Dendritic cell treated with granulocyte-macrophage colony-stimulating factor and Interleukin-4, amounts not matched to agents 40 ng/mL and 50 ng/mL, for 4 days (primary cell): ENCODE data around the gene DNAJC21.
"Not testable (repeated sequence)": the region's sequence is repeated elsewhere in the genome, so short reads cannot be mapped to it uniquely, and the experiment has no call there.

Experiments used
- H3K27ac Mint-ChIP-seq: one replicate; pipeline ENCODE4 v1.8.0; 2022; ENCODE audit warnings: mild to moderate bottlenecking, mixed read lengths
- H3K27me3 Mint-ChIP-seq: one replicate; pipeline ENCODE4 v1.8.0; 2022; ENCODE audit warnings: mild to moderate bottlenecking, mixed read lengths
- H3K36me3 Mint-ChIP-seq: one replicate; pipeline ENCODE4 v1.8.0; 2022; ENCODE audit warnings: low read depth, mixed read lengths
- H3K4me1 Mint-ChIP-seq: one replicate; pipeline ENCODE4 v1.8.0; 2022; ENCODE audit warnings: low read depth, mixed read lengths
- H3K4me3 Mint-ChIP-seq: one replicate; pipeline ENCODE4 v1.8.0; 2022; ENCODE audit warnings: mild to moderate bottlenecking, moderate library complexity, mixed read lengths
- H3K9me3 Mint-ChIP-seq: one replicate; pipeline ENCODE4 v1.8.0; 2022; ENCODE audit warnings: mixed read lengths
- intact Hi-C: fragments of 100-400 bp; cut with micrococcal nuclease; formaldehyde crosslinking; loops from one replicate; pipeline ENCODE4 v1.15.0; 2022

Gene DNAJC21

DNA sequence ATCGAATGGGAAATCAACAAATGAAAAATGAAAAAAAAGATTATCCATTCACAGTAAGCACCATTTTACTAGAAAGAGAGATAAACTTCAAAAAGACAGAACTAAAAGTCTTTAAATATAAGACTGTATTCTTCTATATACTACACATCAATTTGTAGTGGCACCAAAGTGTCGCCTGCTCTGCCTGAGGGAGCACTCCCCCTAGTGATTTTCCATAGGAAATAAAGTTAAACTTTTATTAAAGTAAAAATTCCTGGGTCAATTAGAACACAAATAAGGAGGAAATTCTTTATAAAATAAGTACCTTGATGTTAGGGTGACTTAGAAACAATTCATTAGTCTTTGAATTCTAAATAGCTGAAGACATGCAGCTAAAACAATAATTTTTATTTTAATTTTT lies 23.8 kb upstream of the DNAJC21 start:
- Mint-ChIP-seq H3K27me3 (no peaks in the 10 kb centered on the region), H3K36me3 (peaks cover 44% of the 10 kb centered on the region), H3K27ac (no peak overlapping the region), H3K9me3 (no peaks in the 10 kb centered on the region), H3K4me1 (no peaks in the 10 kb centered on the region), H3K4me3 (no peak overlapping the region)
- intact Hi-C loops: no loop called here

DNA sequence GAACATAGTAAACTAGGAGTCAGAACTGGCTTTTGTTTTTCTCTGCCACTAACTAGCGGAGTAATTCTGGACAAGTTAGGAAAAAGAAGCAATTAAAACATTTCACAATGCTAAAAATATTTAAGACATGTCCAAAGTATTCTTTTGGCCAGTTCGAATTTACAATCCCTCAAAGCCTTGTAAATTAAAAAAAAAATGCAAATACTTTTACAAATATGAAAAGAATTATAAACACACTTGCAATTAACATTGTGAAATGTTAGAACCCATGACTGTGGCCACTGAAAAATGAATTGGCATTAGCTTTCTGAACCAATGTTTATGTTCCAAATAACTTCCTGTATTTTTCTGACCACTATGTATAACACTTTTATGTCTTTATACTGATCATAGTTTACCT lies 16.3 kb upstream of the DNAJC21 start:
- intact Hi-C loops: no loop called here
- Mint-ChIP-seq H3K27ac (no peak overlapping the region), H3K36me3 (peaks cover 47% of the 10 kb centered on the region), H3K9me3 (no peaks in the 10 kb centered on the region), H3K27me3 (no peaks in the 10 kb centered on the region), H3K4me1 (peaks cover 28% of the 10 kb centered on the region), H3K4me3 (no peak overlapping the region)

DNA sequence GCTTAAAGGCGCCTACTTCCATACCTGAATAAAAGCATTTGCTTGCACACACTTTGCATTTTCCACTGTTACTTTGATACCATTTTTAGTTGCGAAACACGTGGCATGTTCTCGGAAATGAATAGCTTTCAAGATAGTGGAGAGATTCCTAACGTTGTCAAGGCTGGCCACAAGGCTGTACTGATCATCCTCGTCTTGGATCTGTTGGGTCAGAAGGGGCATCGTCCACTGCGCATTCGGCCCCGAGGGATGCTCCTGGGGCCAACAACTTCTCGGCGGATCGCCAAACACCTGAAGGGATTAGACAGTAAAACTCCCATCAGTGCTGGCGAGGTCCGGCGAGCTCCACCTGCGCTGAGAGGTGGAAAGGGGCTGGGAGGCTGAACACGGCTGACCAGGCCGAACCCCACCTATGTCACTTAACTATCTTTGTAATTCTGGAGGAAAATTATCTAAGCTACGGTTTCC lies 14.7 kb upstream of the DNAJC21 start:
- Mint-ChIP-seq H3K36me3 (peaks cover 40% of the 10 kb centered on the region), H3K27ac (no peak overlapping the region), H3K4me1 (peaks cover 28% of the 10 kb centered on the region), H3K4me3 (no peak overlapping the region), H3K9me3 (no peaks in the 10 kb centered on the region), H3K27me3 (no peaks in the 10 kb centered on the region)
- intact Hi-C loops: loop anchor here (1.0 kb wide), 1 partner anchor 15 kb away; the partner anchor contains the start of gene DNAJC21

DNA sequence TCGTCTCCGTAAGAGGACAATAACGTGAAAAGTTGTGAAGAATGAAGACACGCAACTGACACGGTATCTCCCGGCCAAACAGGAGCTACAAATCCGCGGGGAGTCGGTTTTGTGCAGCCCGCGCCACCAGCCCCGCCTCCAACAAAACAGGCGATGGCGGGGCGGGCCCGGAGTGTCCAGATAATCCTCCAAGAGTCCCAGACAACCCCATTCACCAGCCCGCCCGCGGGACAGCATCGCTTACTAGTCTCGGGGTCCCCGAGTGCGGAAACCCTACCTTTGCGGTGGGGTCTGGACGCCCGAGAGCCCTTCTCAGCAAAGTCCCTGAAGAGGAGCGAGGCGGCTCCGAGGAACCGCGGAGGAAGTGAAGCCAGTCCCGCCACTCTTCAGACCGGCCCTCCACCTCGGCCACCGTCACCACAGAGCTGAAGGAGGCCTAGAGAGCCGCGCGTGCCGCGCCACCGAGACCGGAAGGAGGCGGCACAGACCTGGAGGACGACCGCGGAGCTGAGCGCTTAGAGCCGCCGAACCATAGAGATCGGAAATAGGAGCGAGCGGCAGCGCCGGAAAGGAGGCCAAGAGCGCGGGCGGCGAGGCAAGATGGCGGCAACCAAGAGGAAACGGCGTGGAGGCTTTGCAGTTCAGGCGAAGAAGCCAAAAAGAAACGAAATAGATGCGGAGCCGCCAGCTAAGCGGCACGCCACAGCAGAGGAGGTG lies 14.1 kb upstream of the DNAJC21 start, which contains the start of the genes BRIX1 and RAD1:
Gene BRIX1, plus strand, starts transcription at position 573 of the 717 bp plus-strand sequence. Its CDS starts 28 bp downstream, at position 601.
Gene RAD1, minus strand, starts transcription at position 366 of the 717 bp plus-strand sequence. CDS start 612 bp downstream, outside the sequence.
- Mint-ChIP-seq H3K4me3 (no peak within 1 kb of the TSS), H3K4me1 (peaks cover 28% of the 10 kb centered on the region), H3K27me3 (no peaks in the 10 kb centered on the region), H3K9me3 (no peaks in the 10 kb centered on the region), H3K36me3 (peaks cover 36% of the 10 kb centered on the region), H3K27ac (no peak within 1 kb of the TSS)
- intact Hi-C loops: loop anchor here (1.0 kb wide), 1 partner anchor 14 kb away; the partner anchor contains the start of gene DNAJC21

DNA sequence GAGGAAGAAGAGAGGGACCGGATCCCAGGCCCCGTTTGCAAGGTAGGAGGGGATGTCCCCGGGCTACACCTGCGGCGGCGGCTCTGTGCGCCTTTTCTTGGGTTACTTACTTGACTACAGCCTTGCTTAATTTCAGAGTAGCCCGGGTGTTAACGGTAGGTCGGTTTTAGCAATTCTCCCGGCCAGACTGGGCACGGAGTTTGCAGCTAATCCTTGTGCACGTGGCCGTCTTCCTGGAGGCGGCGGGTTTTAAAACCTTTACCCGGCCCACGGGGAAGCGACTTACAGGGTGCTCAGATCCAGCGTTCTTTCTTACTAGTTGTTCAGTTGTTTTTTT lies 13.5 kb upstream of the DNAJC21 start:
- Mint-ChIP-seq H3K36me3 (peaks cover 36% of the 10 kb centered on the region), H3K9me3 (no peaks in the 10 kb centered on the region), H3K4me1 (peaks cover 28% of the 10 kb centered on the region), H3K4me3 (no peak overlapping the region), H3K27me3 (no peaks in the 10 kb centered on the region), H3K27ac (no peak overlapping the region)
- intact Hi-C loops: loop anchor here (1.0 kb wide), 1 partner anchor 13 kb away; the partner anchor contains the start of gene DNAJC21

DNA sequence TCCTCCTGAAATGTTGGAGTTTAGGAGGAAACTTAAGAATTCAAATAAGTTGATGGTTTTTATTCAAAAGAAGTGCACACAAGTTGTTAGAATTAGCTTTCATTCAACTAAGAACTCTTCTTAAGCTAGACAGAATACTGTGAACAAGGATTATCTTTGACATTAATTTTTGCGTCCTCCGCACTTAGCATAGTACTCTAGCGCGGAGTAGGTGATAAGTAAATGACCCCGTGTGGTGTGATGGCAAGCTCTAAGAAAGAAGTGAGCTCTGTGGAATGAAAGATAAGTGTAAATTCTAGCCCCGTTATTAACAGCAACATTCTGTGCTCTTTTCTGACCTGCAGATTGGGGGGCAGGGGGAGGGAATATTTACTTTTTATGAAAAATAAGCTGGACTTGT lies 12.8 kb upstream of the DNAJC21 start:
- H3K27me3 Mint-ChIP-seq: no peaks in the 10 kb centered on the region
- H3K4me1 Mint-ChIP-seq: peaks cover 28% of the 10 kb centered on the region
- no peaks in the 10 kb centered on the region for H3K9me3 Mint-ChIP-seq
- no peak overlapping the region for H3K27ac Mint-ChIP-seq
- no peak overlapping the region for H3K4me3 Mint-ChIP-seq
- H3K36me3 Mint-ChIP-seq: peaks cover 34% of the 10 kb centered on the region
- intact Hi-C loops: no loop called here

DNA sequence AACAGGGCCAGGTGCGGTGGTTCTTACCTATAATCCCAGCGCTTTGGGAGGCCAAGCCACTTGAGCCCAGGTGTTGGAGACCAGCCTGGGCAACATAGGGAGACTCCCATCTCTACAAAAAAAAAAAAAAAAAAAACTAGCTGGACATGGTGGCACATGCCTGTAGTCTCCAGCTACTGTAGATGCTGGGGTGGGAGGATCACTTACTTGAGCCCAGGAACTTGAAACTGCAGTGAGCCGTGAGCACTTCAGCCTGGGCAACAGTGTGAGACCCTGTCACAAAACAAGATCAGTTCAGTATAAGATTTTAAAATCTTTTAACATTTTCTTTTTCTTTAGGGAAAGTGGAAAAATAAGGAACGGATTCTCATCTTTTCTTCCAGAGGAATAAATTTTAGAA lies 11.3 kb upstream of the DNAJC21 start:
- Mint-ChIP-seq H3K27ac (no peak overlapping the region), H3K36me3 (peaks cover 39% of the 10 kb centered on the region), H3K27me3 (no peaks in the 10 kb centered on the region), H3K4me1 (peaks cover 28% of the 10 kb centered on the region), H3K9me3 (no peaks in the 10 kb centered on the region), H3K4me3 (no peak overlapping the region)
- intact Hi-C loops: no loop called here

DNA sequence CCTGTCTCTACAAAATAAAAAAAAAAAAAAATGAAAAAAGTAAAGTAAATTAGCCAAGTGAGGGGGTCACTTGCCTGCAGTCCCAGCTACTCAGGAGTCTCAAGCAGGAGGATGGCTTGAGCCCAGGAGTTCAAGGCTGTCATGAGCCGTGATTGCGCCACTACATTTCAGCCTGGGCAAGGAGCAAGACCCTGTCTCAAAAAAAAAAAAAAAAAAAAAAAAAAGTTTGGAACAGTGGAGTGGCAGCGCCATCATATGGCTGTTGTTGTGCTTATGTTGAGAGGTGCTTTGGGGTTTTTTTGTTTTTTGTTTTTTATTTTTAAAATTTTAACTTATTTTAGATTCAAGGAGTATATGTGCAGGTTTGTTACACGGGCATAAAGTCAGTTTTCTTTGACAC lies 10.3 kb upstream of the DNAJC21 start:
- Mint-ChIP-seq H3K27ac (no peak overlapping the region), H3K27me3 (no peaks in the 10 kb centered on the region), H3K36me3 (peaks cover 50% of the 10 kb centered on the region), H3K9me3 (no peaks in the 10 kb centered on the region), H3K4me1 (peaks cover 32% of the 10 kb centered on the region), H3K4me3 (no peak overlapping the region)
- intact Hi-C loops: no loop called here

DNA sequence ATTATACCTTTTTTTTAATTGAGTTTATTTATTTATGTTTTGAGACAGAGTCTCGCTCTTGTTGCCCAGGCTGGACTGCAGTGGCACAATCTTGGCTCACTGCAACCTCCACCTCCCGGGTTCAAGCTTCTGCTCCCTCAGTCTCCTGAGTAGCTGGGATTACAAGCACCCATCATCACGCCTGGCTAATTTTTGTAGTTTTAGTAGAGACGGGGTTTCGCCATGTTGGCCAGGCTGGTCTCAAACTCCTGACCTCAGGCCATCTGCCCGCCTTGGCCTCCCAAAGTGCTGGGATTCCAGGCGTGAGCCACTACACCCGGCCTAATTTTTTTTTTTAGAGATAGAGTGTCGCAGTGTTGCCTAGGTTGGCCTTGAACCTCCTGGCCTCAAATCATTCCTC lies 6.1 kb upstream of the DNAJC21 start:
- Mint-ChIP-seq H3K36me3 (peaks cover 71% of the 10 kb centered on the region), H3K4me1 (peaks cover 14% of the 10 kb centered on the region)
- intact Hi-C loops: loop anchor here (10.0 kb wide), 1 partner anchor 1232 kb away; the partner anchor contains the start of genes LMBRD2 and SKP2
- H3K9me3 Mint-ChIP-seq, H3K27me3 Mint-ChIP-seq, H3K4me3 Mint-ChIP-seq, H3K27ac Mint-ChIP-seq: not testable (repeated sequence)

DNA sequence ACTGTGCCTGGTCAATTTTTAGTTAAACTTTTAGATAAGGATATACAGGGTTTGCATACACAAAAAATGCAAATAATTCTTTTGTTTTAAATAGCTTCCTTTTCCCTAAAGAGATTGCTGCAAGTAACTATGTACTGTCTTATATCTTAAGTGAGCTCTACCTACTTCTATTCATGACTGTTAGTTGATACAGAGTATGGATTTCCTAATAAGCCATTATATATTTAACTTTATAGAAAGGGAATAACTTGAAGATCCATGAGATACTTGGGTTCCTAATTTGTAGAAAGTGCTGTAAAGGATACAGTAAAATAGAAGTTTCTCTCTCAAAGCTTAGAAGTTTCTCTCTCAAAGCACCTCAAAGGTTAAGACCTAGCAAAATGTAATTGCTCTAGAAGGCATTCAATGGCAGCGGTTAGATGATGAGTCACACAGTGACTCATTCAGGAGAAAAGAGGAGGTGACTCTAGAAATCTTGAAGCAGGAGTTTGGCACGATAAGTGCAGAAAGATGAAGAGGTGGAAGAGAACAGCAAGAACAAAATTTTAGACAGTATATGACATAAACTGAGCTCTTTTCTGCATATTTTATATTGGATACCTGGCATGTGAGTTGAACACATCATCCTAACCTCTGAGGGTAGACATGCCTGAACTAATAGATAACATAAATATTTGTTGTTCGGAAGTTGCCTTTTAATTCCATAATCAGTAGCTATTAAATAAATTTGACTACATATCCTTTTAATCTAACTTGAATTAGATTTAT lies 5.5 kb upstream of the DNAJC21 start:
- Mint-ChIP-seq H3K27me3 (no peaks in the 10 kb centered on the region), H3K36me3 (peaks cover 66% of the 10 kb centered on the region), H3K9me3 (no peaks in the 10 kb centered on the region), H3K4me3 (no peak overlapping the region), H3K4me1 (peaks cover 17% of the 10 kb centered on the region), H3K27ac (no peak overlapping the region)
- intact Hi-C loops: loop anchor here (10.0 kb wide), 1 partner anchor 1231 kb away; the partner anchor contains the start of genes LMBRD2 and SKP2

DNA sequence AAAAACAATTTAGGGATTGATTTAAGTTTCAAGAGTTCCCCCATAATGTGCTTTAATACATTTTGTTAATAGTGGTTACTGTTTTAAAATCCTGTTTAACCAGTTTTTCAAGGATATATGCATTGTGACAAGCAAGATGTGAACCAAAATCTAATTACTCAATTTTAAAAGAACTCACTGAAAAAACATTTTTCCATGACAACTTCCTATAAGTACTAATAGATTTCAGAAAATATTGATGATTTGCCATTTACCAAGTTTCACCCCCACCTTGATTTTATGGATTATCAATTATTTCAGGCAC lies 4.9 kb upstream of the DNAJC21 start:
- H3K4me3 Mint-ChIP-seq: no peak overlapping the region
- H3K36me3 Mint-ChIP-seq: peaks cover 63% of the 10 kb centered on the region
- H3K9me3 Mint-ChIP-seq: no peaks in the 10 kb centered on the region
- H3K4me1 Mint-ChIP-seq: peaks cover 17% of the 10 kb centered on the region
- no peak overlapping the region for H3K27ac Mint-ChIP-seq
- intact Hi-C loops: loop anchor here (10.0 kb wide), 1 partner anchor 1230 kb away; the partner anchor contains the start of genes LMBRD2 and SKP2
- H3K27me3 Mint-ChIP-seq: no peaks in the 10 kb centered on the region

DNA sequence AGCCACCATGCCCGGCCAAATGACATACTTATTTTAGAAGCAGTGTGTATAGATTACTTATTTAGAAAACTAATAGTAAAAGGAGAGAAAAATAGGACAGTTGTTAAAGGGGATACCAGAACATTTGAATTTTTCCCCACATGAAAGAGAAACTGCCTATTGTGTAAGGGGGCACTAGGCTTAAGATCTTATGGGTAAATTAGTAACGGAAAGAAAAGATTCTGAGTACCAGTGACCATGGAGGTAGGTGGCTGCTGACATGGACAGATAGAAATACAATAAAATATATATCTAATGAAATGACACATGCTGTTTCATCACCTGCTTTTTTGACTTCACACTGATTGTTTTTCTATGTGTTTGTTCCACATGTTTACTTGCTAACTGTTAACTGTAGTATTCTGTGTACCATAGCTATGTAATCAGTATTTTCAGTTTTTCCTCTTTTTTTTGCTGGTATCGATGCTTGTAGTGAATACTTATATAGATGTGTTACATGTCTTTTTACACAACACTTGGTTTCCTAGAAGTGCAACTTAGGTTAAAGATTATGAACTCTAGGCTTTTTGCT lies 3.0 kb upstream of the DNAJC21 start:
- intact Hi-C loops: loop anchor here (10.0 kb wide), 1 partner anchor 1228 kb away; the partner anchor contains the start of genes LMBRD2 and SKP2
- Mint-ChIP-seq H3K27ac (no peak overlapping the region), H3K36me3 (peaks cover 59% of the 10 kb centered on the region), H3K4me1 (peaks cover 26% of the 10 kb centered on the region), H3K9me3 (no peaks in the 10 kb centered on the region), H3K27me3 (no peaks in the 10 kb centered on the region), H3K4me3 (no peak overlapping the region)

DNA sequence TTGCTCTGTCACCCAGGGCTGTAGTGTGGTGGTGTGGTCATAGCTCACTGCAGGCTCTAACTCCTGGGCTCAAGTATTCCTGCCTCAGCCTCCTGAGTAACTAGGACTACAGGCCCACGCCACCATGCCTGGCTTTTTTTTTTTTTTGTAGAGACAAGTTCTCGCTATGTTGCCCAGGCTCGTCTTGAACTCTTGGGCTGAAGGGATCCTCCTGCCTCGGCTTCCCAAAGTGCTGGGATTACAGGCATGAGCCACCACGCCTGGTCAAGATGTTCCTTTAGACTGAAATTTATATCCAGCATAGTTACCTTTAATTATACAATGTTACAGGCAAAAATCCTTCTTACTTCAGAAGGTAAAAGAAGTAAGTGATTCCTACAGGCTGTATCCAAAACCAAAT lies 1.6 kb upstream of the DNAJC21 start:
- intact Hi-C loops: loop anchor here (10.0 kb wide), 1 partner anchor 1227 kb away; the partner anchor contains the start of genes LMBRD2 and SKP2
- Mint-ChIP-seq H3K4me1 (peaks cover 31% of the 10 kb centered on the region), H3K27ac (peak overlapping the region; percentile 28), H3K4me3 (no peak overlapping the region), H3K9me3 (no peaks in the 10 kb centered on the region), H3K27me3 (no peaks in the 10 kb centered on the region), H3K36me3 (peaks cover 52% of the 10 kb centered on the region)

DNA sequence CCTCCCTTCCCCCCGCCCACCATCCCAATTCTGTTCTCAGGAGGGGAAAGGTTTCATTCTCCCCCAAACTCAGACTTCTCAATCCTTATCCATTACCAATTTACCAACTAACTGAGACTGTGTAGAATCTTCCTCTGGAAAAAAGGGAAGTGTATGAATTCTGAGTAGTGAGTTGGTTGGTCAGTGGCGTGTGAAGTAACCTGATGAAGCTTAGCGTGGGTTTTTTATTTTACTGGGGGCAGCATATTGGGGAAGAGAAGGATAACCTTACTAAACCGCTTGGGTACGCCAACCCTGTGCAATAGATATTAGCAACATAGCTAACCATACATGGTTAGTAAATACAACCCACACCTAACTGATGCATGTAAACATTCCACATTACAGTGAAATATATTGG lies 1.1 kb upstream of the DNAJC21 start:
- H3K27ac Mint-ChIP-seq: peak overlapping the region; percentile 28
- H3K4me3 Mint-ChIP-seq: peak overlapping the region; percentile 27
- H3K9me3 Mint-ChIP-seq: no peaks in the 10 kb centered on the region
- H3K36me3 Mint-ChIP-seq: peaks cover 49% of the 10 kb centered on the region
- intact Hi-C loops: loop anchor here (10.0 kb wide), 1 partner anchor 1227 kb away; the partner anchor contains the start of genes LMBRD2 and SKP2
- peaks cover 30% of the 10 kb centered on the region for H3K4me1 Mint-ChIP-seq
- H3K27me3 Mint-ChIP-seq: no peaks in the 10 kb centered on the region
